Measurements from ENCODE around the gene ZDHHC12. TPM values are rescaled to one million over a fixed set of nuclear protein-coding genes. Genes with fewer than 3 reads are reported as not detected.

Gene ZDHHC12
- 10 to 100 TPM; 65.5 to 66.0 TPM for total RNA-seq

GRCh38 chr9:128723866-128724743 lies at the start of gene ZDHHC12:
TSS of gene ZDHHC12 (minus strand) at chr9:128724127. CDS start at chr9:128724093, 34 bp downstream.
- POLR2A ChIA-PET, result interaction anchor here (0.5 to 1.9 kb wide), 6 partner anchors 15 to 339 kb away, joined by 3 to 9 read pairs (median 4); no protein-coding TSS in a partner anchor
- CTCF ChIA-PET, result interaction anchor here (1.1 to 1.4 kb wide), 2 partner anchors 94 to 223 kb away, joined by 3 to 6 read pairs; partner anchors contain the start of genes DOLK, ENDOG and NUP188

DNA sequence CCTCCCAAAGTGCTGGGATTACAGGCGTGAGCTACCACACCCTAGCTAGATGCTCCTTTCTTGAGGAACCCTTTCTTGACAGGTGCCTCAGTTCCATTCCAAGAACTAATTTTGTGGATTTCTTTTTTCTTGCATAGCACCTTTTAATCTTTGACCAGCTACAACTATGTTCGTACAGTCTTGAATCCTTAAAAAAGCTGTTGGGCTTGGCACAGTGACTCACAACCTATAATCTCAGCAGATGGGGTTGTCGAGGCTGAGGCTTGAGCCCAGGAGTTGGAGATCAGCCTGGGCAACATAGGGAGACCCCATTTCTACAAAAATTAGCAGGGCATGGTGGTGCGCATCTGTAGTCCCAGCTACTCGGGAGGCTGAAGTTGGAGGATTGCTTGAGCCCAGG lies 49.1 kb upstream of the ZDHHC12 start:
- POLR2A ChIA-PET, result interaction anchor here (0.6 to 1.1 kb wide), 3 partner anchors 19 to 1547 kb away, joined by 3 to 4 read pairs (median 3); no protein-coding TSS in a partner anchor

DNA sequence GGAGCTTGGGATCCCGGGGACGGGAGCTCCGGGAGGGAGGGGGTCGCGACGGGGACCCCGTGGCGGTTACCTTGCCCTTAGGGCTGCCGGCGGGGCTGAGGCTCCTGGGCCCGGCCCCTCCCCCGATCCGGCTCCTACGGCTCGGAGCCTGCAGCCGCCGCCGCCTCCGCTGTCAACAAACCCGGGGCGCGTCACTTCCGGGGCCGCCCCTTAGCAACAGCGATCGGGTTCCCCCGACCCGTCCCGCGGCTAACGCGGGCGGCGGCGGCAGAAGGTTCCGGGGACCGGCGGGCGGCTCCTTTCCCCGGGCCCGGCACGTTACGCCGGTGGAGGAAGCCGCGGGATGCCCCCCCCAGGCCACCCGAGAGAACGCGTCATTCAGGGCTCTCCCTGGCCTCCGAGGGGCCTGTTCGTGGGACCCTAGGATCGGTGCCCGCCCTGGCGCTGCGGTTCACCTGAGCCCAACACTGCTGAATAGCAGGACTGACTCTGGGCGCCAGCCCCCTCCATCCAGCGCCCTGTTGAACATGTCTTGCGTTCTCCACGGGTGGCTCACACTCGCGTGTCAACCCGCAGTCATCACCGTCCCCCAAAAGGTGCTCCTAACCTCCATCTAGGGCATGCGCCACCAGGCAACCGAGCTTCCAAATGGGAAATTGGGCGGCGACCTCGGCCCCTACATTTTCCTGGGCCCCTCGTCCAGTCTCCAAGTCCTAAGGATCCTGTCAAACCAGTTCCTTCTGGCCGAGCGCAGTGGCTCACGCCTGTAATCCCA lies 48.0 kb upstream of the ZDHHC12 start, which contains the start of gene ZER1:
ZER1 (minus strand) TSS at position 183 of the 775 bp plus-strand sequence. CDS start 16,362 bp downstream, outside the sequence.
- POLR2A ChIA-PET, result interaction anchor here (0.5 to 1.1 kb wide), 4 partner anchors 15 to 64 kb away, joined by 3 to 4 read pairs (median 3); partner anchors contain the start of gene TBC1D13
- CTCF ChIA-PET, result interaction anchor here (1.2 to 1.3 kb wide), 2 partner anchors 75 to 110 kb away, joined by 3 read pairs; partner anchors contain the start of genes KYAT1 and LRRC8A

More for the DNA sequence above, 49.1 kb upstream of the ZDHHC12 start:
- CTCF ChIA-PET, result no interaction called here

DNA sequence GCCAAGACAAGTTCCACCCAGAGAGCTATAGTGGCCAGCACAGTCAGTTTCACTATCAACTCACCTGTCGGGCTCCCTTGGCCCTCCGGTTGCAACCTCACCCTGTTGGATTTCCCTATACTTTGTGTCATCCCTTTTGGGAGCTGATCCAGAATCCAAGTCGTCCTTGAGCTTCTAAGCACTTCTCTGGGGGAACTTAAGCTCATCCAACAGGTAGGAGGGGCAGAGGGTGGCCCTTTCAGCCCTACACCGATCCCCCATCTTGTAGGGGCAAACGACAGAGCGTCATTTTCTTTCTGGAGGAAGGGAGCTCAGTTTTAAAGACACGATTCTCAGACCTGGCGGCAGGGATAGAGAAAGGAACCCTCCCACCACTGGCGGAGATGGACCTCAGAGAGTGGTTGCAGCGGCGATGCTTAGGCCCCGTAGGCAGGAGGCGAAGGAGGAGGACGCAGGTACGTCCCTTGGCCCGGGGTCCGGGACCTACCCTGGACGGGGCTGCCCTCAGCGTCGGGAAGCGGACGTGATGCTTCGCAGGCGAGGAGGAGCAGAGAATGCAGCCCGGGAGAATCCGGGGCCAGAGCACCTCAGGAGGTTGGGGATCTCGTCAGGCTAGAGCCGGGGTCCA lies 47.3 kb upstream of the ZDHHC12 start:
- ChIA-PET CTCF (interaction anchor here (0.8 to 1.3 kb wide), 3 partner anchors 47 to 111 kb away, joined by 3 read pairs; partner anchors contain the start of genes ENDOG, KYAT1 and LRRC8A), POLR2A (interaction anchor here (0.7 to 1.0 kb wide), 2 partner anchors 15 to 219 kb away, joined by 3 to 4 read pairs; partner anchors contain the start of genes SPTAN1 and TBC1D13)

DNA sequence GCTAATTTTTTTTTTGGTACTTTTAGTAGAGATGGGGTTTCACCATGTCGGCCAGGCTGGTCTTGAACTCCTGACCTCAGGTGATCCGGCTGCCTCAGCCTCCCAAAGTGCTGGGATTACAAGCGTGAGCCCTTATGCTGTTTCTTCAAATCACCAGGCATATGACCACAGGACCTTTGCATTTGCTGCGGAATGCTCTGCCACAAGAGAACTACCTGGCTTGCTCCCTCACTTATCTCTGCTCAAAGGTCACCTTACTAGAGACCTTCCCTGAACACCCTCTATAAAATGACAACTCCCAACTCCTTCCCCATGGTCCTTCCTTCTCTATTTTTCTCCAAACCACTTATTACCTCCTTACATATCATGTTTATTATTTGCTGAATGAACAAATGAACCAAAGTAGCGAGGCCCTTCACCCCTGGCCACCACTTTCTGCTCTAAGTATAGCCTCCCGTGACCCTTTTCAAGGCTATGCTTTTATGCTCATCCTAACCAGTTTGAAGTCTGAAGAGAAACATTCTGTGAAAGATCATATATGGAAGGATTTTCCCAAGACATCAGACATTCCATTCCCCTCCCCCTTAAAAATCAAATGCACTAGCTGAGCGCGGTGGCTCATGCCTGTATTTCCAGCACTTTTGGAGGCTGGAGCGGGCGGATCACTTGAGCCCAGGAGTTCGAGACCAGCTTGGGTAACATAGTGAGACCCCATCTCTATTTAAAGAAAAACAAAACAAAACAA lies 46.5 kb upstream of the ZDHHC12 start:
- ChIA-PET POLR2A (interaction anchor here (0.7 to 1.0 kb wide), 2 partner anchors 16 to 218 kb away, joined by 3 to 4 read pairs; partner anchors contain the start of genes SPTAN1 and TBC1D13), CTCF (interaction anchor here (0.8 to 1.3 kb wide), 3 partner anchors 47 to 112 kb away, joined by 3 read pairs; partner anchors contain the start of genes ENDOG, KYAT1 and LRRC8A)

GRCh38 chr9:128768606-128769005 lies 44.7 kb upstream of the ZDHHC12 start:
- ChIA-PET CTCF (no interaction called here), POLR2A (no interaction called here)

DNA sequence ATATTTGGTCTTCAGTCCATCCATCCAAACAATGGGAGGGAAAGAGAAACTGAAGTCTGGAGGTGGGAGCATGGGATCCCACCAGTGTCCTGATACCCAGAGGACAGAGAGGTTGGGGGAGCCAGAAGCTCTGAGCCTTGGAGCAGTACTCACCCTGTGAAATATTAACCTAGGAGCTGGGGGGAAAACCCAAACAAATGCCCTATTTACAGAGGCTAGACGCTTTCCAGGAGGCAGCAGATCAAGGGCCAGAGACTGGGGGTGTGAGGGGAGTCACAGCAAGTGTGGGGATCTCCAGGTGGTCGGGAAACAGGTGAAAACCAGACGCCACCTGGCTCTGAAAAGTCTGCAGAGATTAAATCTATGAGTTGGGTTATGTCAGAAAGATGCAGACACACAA lies 41.6 kb upstream of the ZDHHC12 start:
- POLR2A ChIA-PET, result no interaction called here
- CTCF ChIA-PET, result no interaction called here

DNA sequence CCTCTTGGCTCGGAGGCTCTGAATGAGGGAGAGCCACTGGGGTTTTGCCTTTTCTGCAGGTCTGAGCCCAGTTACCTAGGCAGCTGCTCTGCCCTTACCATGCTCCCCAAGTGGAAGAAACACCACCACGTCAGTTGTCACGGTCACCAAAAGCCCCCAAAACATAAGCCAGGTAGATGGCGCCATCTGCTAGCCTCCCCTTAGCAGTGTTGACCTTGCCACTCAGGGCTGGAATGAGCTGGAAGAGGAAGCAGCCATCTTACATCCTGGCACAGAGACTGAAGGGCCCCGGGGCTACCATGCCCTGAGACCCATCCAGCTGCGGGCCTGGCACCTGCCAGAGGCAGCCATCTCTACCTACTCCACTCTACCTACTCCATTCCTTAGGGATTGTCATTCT lies 40.4 kb upstream of the ZDHHC12 start:
- ChIA-PET POLR2A (interaction anchor here (0.5 kb wide), 1 partner anchor 98 kb away, joined by 4 read pairs; no protein-coding TSS in a partner anchor), CTCF (no interaction called here)

- ChIA-PET POLR2A (no interaction called here), CTCF (interaction anchor here (1.3 kb wide), 1 partner anchor 55 kb away, joined by 4 read pairs; the partner anchor contains the start of gene ENDOG)
Observed at GRCh38 chr9:128762671-128763449, 38.9 kb upstream of the ZDHHC12 start.

GRCh38 chr9:128757602-128758001 lies 33.7 kb upstream of the ZDHHC12 start:
- POLR2A ChIA-PET, result interaction anchor here (0.6 kb wide), 1 partner anchor 10 kb away, joined by 6 read pairs; no protein-coding TSS in a partner anchor
- CTCF ChIA-PET, result interaction anchor here (1.3 kb wide), 1 partner anchor 47 kb away, joined by 4 read pairs; no protein-coding TSS in a partner anchor

GRCh38 chr9:128753627-128754026 lies 29.7 kb upstream of the ZDHHC12 start:
- CTCF ChIA-PET, result no interaction called here
- POLR2A ChIA-PET, result no interaction called here

DNA sequence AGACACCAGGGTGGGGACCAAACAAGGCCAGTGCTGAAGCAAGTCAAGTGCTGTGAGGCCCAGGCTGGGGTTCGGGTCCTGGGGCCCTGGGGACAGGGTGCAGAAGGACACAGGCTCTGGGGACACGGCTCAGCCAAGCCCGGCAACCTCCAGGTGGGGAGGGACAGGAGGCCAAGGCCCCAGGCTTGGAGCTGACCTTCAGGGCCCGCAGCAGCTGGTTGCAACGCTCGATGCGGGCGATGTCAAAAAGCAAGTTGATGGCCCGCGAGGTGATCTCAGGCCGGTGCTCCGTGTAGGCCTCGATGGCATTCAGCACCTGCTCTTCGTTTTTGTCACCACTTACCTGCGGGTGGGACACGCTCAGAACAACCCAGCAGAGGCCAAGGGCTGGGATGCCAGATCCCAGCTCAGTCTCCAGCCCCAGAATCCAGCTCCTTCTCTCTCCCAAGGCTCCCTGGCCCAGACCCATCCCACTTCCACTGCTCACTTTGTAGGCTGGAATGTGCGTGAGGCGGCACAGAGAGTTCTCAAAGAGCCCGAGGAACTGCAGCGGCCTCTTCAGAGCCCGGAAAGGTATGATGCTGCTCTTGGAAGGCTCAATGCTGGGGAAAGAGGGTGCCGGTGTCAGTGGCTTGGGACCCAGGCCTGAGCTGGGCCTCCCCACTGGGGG lies 27.1 kb upstream of the ZDHHC12 start:
- ChIA-PET POLR2A (interaction anchor here (0.5 kb wide), 1 partner anchor 97 kb away, joined by 3 read pairs; no protein-coding TSS in a partner anchor), CTCF (no interaction called here)

DNA sequence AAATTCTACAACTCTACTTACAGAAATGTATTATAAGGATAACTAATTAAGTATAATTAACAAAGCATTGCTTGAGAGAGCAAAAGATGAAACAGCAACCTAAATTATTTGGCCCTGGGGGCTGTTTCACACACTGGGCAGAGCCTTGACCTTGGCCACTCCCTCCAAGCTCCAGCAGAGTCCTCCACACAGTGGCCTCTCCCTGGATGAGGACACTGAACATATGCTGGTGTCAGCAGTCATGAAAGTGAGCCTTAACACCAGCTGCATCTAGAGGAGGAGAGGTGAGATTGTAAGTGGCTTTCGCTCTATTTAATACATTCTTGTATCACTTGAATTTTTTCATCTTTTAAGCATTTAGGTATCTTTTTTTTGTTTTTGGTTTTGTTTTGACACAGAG lies 23.3 kb upstream of the ZDHHC12 start:
- ChIA-PET POLR2A (interaction anchor here (0.6 kb wide), 1 partner anchor 10 kb away, joined by 6 read pairs; no protein-coding TSS in a partner anchor), CTCF (no interaction called here)

GRCh38 chr9:128743421-128743820 lies 19.5 kb upstream of the ZDHHC12 start:
- POLR2A ChIA-PET, result interaction anchor here (0.7 kb wide), 2 partner anchors 19 to 50 kb away, joined by 3 read pairs; no protein-coding TSS in a partner anchor
- CTCF ChIA-PET, result interaction anchor here (0.7 kb wide), 1 partner anchor 1190 kb away, joined by 3 read pairs; no protein-coding TSS in a partner anchor

- ChIA-PET CTCF (no interaction called here), POLR2A (no interaction called here)
Observed at GRCh38 chr9:128742401-128742800, 18.5 kb upstream of the ZDHHC12 start.

GRCh38 chr9:128735373-128735772 lies 11.4 kb upstream of the ZDHHC12 start:
- ChIA-PET POLR2A (no interaction called here), CTCF (interaction anchor here (0.7 kb wide), 1 partner anchor 32 kb away, joined by 4 read pairs; no protein-coding TSS in a partner anchor)

All from activated CD8-positive, alpha-beta memory T cell treated with anti-CD3 and anti-CD28 coated beads for 36 hours (primary cell).